Peyer's patch (tissue), 4 donors: Measurements from ENCODE around the gene EAF1.

Experiments used
- CTCF ChIP-seq, 6 experiments: fragments of 450-650 bp in 4 of 6; fragments of 200-600 bp in 2 of 6; sonication (generic) in 1 of 6; IDR thresholded peaks; one replicate each; pipeline ENCODE4 v1.5.1; 2017 to 2019; ENCODE audit warnings: antibody characterized with exemption in 6 of 6, mild to moderate bottlenecking in 3 of 6, moderate library complexity in 1 of 6
- POLR2A ChIP-seq, 2 donors: fragments of 450-650 bp; IDR thresholded peaks; one replicate each; pipeline ENCODE4 v1.5.1; 2017; ENCODE audit warnings: antibody characterized with exemption in 2 of 2, mild to moderate bottlenecking in 2 of 2, moderate library complexity in 2 of 2

- TF ChIP-seq CTCF (IDR thresholded peaks at IDR 0.05): no peak
- TF ChIP-seq POLR2A (IDR thresholded peaks at IDR 0.05): no peak
Observed at GRCh38 chr3:15403965-15404364, 23.4 kb upstream of the EAF1 start.
